BLaER1 treated with 17β-estradiol and CSF1 and Interleukin-3, amounts not matched to agents 10 nM and 100 nM (cell line): Measurements from ENCODE around the gene FMNL3.
"Not testable (repeated sequence)": the region's sequence is repeated elsewhere in the genome, so short reads cannot be mapped to it uniquely, and the experiment has no call there.

ENCODE experiments used
- H3K27ac ChIP-seq, 11 experiments: shearing (Covaris generic); formaldehyde crosslinking; 2 replicates each; pipeline ENCODE4 v1.8.1; 2022
- H3K27me3 ChIP-seq, 11 experiments: shearing (Covaris generic); formaldehyde crosslinking; 2 replicates each; pipeline ENCODE4 v1.8.1; 2022
- H3K36me3 ChIP-seq, 11 experiments: shearing (Covaris generic); formaldehyde crosslinking; 2 replicates each; pipeline ENCODE4 v1.8.1; 2022
- H3K4me1 ChIP-seq, 10 experiments: shearing (Covaris generic); formaldehyde crosslinking; 2 replicates each; pipeline ENCODE4 v1.8.1; 2022
- H3K4me2 ChIP-seq, 11 experiments: shearing (Covaris generic); formaldehyde crosslinking; 2 replicates each; pipeline ENCODE4 v1.8.1; 2022
- H3K4me3 ChIP-seq, 10 experiments: shearing (Covaris generic); formaldehyde crosslinking; 2 replicates each; pipeline ENCODE4 v1.8.1; 2022
- H3K9ac ChIP-seq, 11 experiments: shearing (Covaris generic); formaldehyde crosslinking; 2 replicates each; pipeline ENCODE4 v1.8.1; 2022
- H3K9me3 ChIP-seq, 11 experiments: shearing (Covaris generic); formaldehyde crosslinking; replicated peaks in 1 of 11; 2 replicates each; pipeline ENCODE4 v1.8.1; 2022
- H4K20me1 ChIP-seq, 11 experiments: shearing (Covaris generic); formaldehyde crosslinking; 2 replicates each; pipeline ENCODE4 v1.8.1; 2022
- Cebpa-rat ChIP-seq, 11 experiments: shearing (Covaris generic); IDR thresholded peaks; 2 replicates each; pipeline ENCODE4 v1.8.1; 2022

FMNL3 gene

DNA sequence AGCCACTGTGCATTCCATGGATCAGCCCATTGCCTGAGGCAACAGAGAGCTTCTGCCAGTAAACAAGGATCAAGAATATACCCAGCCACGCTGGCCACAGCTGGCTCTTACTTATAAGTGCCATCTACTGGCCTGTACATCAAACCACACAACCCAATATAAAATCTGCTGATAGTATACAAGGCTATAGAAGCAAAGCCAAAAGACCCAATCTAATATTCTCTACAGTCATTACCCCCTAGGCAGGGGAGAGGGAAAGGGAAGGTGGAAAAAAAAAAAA is 97.4 kb downstream of the FMNL3 start:
- no peak for TF ChIP-seq Cebpa-rat (IDR thresholded peaks at IDR 0.05)
- Histone ChIP-seq H3K4me3 (no peak overlapping the region), H3K27ac (no peak overlapping the region), H4K20me1 (no peaks in the 10 kb centered on the region), H3K4me1 (peaks cover 5 to 29% (median 14%) of the 10 kb centered on the region in 10 experiments; a peak in 19 of 20 replicates), H3K4me2 (no peak overlapping the region), H3K27me3 (no peaks in the 10 kb centered on the region), H3K9ac (no peak overlapping the region), H3K36me3 (peaks cover 0 to 8% (median 0%) of the 10 kb centered on the region in 11 experiments; a peak in 1 of 22 replicates), H3K9me3 (peaks cover 26 to 49% (median 39%) of the 10 kb centered on the region in 11 experiments)

GRCh38 chr12:49609059-49609874 is 97.9 kb downstream of the FMNL3 start:
- Histone ChIP-seq H3K27ac (no peak overlapping the region), H4K20me1 (no peaks in the 10 kb centered on the region; a peak in 1 of 22 replicates), H3K36me3 (peaks cover 0 to 8% (median 0%) of the 10 kb centered on the region in 11 experiments; a peak in 1 of 22 replicates), H3K4me3 (no peak overlapping the region), H3K4me1 (peaks cover 8 to 29% (median 19%) of the 10 kb centered on the region in 10 experiments; a peak in 19 of 20 replicates), H3K9me3 (peaks cover 20 to 43% (median 33%) of the 10 kb centered on the region in 11 experiments), H3K27me3 (no peaks in the 10 kb centered on the region), H3K4me2 (no peak overlapping the region), H3K9ac (no peak overlapping the region)
- no peak for TF ChIP-seq Cebpa-rat (IDR thresholded peaks at IDR 0.05)

- not testable (repeated sequence) for H4K20me1 ChIP-seq, H3K4me3 ChIP-seq, H3K9ac ChIP-seq, H3K27ac ChIP-seq, H3K27me3 ChIP-seq
- H3K4me2 ChIP-seq, result peak within 1 kb of the TSS; percentile 27 to 56 (median 41); a peak in 20 of 22 replicates
- H3K4me1 ChIP-seq, result peaks cover 8 to 29% (median 19%) of the 10 kb centered on the region in 10 experiments; a peak in 19 of 20 replicates
- H3K9me3 ChIP-seq, result peaks cover 10 to 18% (median 15%) of the 10 kb centered on the region in 11 experiments
- peaks cover 0 to 11% (median 2%) of the 10 kb centered on the region in 11 experiments; a peak in 10 of 22 replicates for H3K36me3 ChIP-seq
These were observed 101.7 kb downstream of the FMNL3 start, which contains the start of gene FAM186B for GRCh38 chr12:49605539-49605938. Gene FAM186B (minus strand): TSS chr12:49605639. CDS start chr12:49605477, 162 bp downstream.

DNA sequence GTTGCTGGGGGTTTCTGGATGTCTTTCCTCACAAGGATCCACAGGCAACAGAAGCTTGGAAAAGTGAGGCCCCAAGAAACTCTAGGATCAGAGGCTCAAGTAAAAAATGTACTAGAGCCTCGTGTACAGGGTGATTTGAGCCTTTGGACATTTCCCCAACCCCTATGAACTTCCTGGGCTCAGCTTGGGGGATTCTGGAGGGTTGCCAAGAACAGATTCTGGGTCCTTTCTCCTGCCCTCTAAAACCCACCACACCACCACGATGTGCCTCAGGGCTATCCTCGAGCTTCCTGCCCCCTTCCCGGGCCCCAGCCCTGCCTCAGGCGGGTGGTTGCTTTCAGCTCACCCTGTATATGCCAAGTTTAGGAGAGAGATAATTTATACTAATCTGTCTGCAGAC is 102.3 kb downstream of the FMNL3 start:
- Histone ChIP-seq H3K4me2 (peak overlapping the region; percentile 14 to 45 (median 36); a peak in 16 of 22 replicates), H3K36me3 (peaks cover 0 to 18% (median 6%) of the 10 kb centered on the region in 11 experiments; a peak in 12 of 22 replicates), H3K27me3 (no peaks in the 10 kb centered on the region), H3K9ac (no peak overlapping the region), H3K27ac (no peak overlapping the region), H3K9me3 (peaks cover 3 to 12% (median 8%) of the 10 kb centered on the region in 11 experiments; a peak in 17 of 22 replicates), H4K20me1 (peaks cover 0 to 10% (median 0%) of the 10 kb centered on the region in 11 experiments; a peak in 3 of 22 replicates), H3K4me3 (no peak overlapping the region), H3K4me1 (peaks cover 8 to 29% (median 19%) of the 10 kb centered on the region in 10 experiments; a peak in 19 of 20 replicates)
- TF ChIP-seq Cebpa-rat (IDR thresholded peaks at IDR 0.05), result no peak

- Histone ChIP-seq H4K20me1 (peaks cover 0 to 10% (median 0%) of the 10 kb centered on the region in 11 experiments; a peak in 3 of 22 replicates), H3K9ac (no peak overlapping the region), H3K4me1 (peaks cover 8 to 29% (median 19%) of the 10 kb centered on the region in 10 experiments; a peak in 19 of 20 replicates), H3K27ac (no peak overlapping the region), H3K27me3 (no peaks in the 10 kb centered on the region), H3K9me3 (peaks cover 0 to under 1% (median 0%) of the 10 kb centered on the region in 11 experiments; a peak in 1 of 22 replicates), H3K4me3 (no peak overlapping the region), H3K36me3 (peaks cover 0 to 22% (median 8%) of the 10 kb centered on the region in 11 experiments; a peak in 12 of 22 replicates), H3K4me2 (no peak overlapping the region)
- TF ChIP-seq Cebpa-rat (IDR thresholded peaks at IDR 0.05), result no peak
These were observed 103.5 kb downstream of the FMNL3 start for GRCh38 chr12:49603721-49604120.

GRCh38 chr12:49599961-49600360 is 107.2 kb downstream of the FMNL3 start:
- Histone ChIP-seq H3K27me3 (no peaks in the 10 kb centered on the region), H3K27ac (no peak overlapping the region), H3K4me3 (no peak overlapping the region), H3K4me2 (no peak overlapping the region), H3K36me3 (peaks cover 0 to 22% (median 8%) of the 10 kb centered on the region in 11 experiments; a peak in 14 of 22 replicates), H4K20me1 (peaks cover 0 to 10% (median 0%) of the 10 kb centered on the region in 11 experiments; a peak in 3 of 22 replicates), H3K9ac (no peak overlapping the region), H3K9me3 (no peaks in the 10 kb centered on the region), H3K4me1 (peaks cover 2 to 11% (median 5%) of the 10 kb centered on the region in 10 experiments; a peak in 17 of 20 replicates)
- no peak for TF ChIP-seq Cebpa-rat (IDR thresholded peaks at IDR 0.05)

GRCh38 chr12:49598527-49598926 is 108.7 kb downstream of the FMNL3 start:
- H4K20me1 ChIP-seq, result peaks cover 0 to 6% (median 0%) of the 10 kb centered on the region in 11 experiments; a peak in 2 of 22 replicates
- no peak overlapping the region for H3K27ac ChIP-seq
- H3K9me3 ChIP-seq, result 0 out of 22 replicates have a peak, but pooled peaks cover 0 to under 1% (median 0%) of the 10 kb centered on the region in 11 experiments
- H3K36me3 ChIP-seq, result peaks cover 0 to 24% (median 8%) of the 10 kb centered on the region in 11 experiments; a peak in 14 of 22 replicates
- no peak for TF ChIP-seq Cebpa-rat (IDR thresholded peaks at IDR 0.05)
- H3K27me3 ChIP-seq, result no peaks in the 10 kb centered on the region
- peaks cover 0 to 6% (median 0%) of the 10 kb centered on the region in 10 experiments; a peak in 3 of 20 replicates for H3K4me1 ChIP-seq
- H3K4me3 ChIP-seq, result no peak overlapping the region
- 0 out of 22 replicates have a peak overlapping the region, but pooled peaks of 1 of the 11 experiments have one; percentile 5 for H3K4me2 ChIP-seq
- H3K9ac ChIP-seq, result no peak overlapping the region

GRCh38 chr12:49588721-49589516 is 118.3 kb downstream of the FMNL3 start:
- Histone ChIP-seq H3K27me3 (no peaks in the 10 kb centered on the region), H3K36me3 (peaks cover 8 to 66% (median 43%) of the 10 kb centered on the region in 11 experiments; a peak in 21 of 22 replicates), H3K4me2 (peak overlapping the region in 8 of 11 experiments; percentile 11 to 78 (median 56); a peak in 15 of 22 replicates), H3K9ac (peak overlapping the region in 3 of 11 experiments; percentile 11 to 38 (median 26); a peak in 4 of 22 replicates), H3K4me3 (no peak overlapping the region), H3K27ac (peak overlapping the region in 8 of 11 experiments; percentile 29 to 59 (median 42); a peak in 13 of 22 replicates), H4K20me1 (peaks cover 0 to 7% (median 0%) of the 10 kb centered on the region in 11 experiments; a peak in 2 of 22 replicates), H3K4me1 (peaks cover 27 to 40% (median 33%) of the 10 kb centered on the region in 10 experiments), H3K9me3 (peaks cover 10 to 32% (median 26%) of the 10 kb centered on the region in 11 experiments)
- no peak for TF ChIP-seq Cebpa-rat (IDR thresholded peaks at IDR 0.05)
